Measurements from ENCODE around the gene ATP13A3. TPM values are rescaled to one million over a fixed set of nuclear protein-coding genes. Genes with fewer than 3 reads are reported as not detected.
A peak's percentile ranks its signal among the peaks of the same experiment; 100 is the strongest.
"Not testable (repeated sequence)": the region's sequence is repeated elsewhere in the genome, so short reads cannot be mapped to it uniquely, and the experiment has no call there.

Gene ATP13A3
- total and polyA plus RNA-seq, 10 of the 15 experiments (the other 5 are each of a cell fraction or from before 2014, with no cell fraction given) = 14.0 to 108 (median 69.5) TPM

GRCh38 chr3:194520201-194520600 is 33.4 kb upstream of the ATP13A3 start:
- H3K4me1 ChIP-seq (ENCODE audit: control insufficient read depth, insufficient read depth, low read length) = peaks cover 16% of the 10 kb centered on the region; the same call in 1 of the 2 replicates
- H3K4me3 ChIP-seq; BruUV-seq (replicated peaks); H3K36me3 ChIP-seq (ENCODE audit: control insufficient read depth in 2 of 2, insufficient read depth in 2 of 2, low read length in 1 of 2); H3K27ac ChIP-seq (ENCODE audit: control insufficient read depth, insufficient read depth); RAD21 ChIA-PET (ENCODE audit: unreplicated experiment); H2AFZ ChIP-seq (ENCODE audit: control insufficient read depth, low read depth, low read length); H3K9ac ChIP-seq (ENCODE audit: control insufficient read depth, insufficient read depth, low read length); H3K79me2 ChIP-seq (ENCODE audit: control insufficient read depth, insufficient read depth, low read length); H3K27me3 ChIP-seq (replicated peaks in 1 of 2; ENCODE audit: control insufficient read depth in 2 of 2, insufficient read depth in 2 of 2, low read length in 1 of 2); DNase-seq (ENCODE audit: low read depth, low spot score); CTCF ChIA-PET; in situ Hi-C loops (cut with MboI); ATAC-seq; H3K4me2 ChIP-seq (ENCODE audit: control insufficient read depth, insufficient read depth); H4K20me1 ChIP-seq (ENCODE audit: control insufficient read depth, insufficient read depth); intact Hi-C loops (cut with micrococcal nuclease; ENCODE audit: unreplicated experiment); FAIRE-seq: not testable (repeated sequence)
- H3K9me3 ChIP-seq (replicated peaks; ENCODE audit: control insufficient read depth, insufficient read depth, low read length) = peaks cover 13% of the 10 kb centered on the region
- WGBS (ENCODE audit: insufficient coverage, insufficient replicate concordance, low lambda C conversion rate, missing lambda C conversion rate) = 99% methylated on average over 5 of the region's 5 CpGs
- ChIA-PET SMC1A (ENCODE audit: uncharacterized antibody, unreplicated experiment) (interaction anchor here (0.7 to 1.5 kb wide), 2 partner anchors 27 to 32 kb away, joined by 3 read pairs; no protein-coding TSS in a partner anchor), POLR2A (interaction anchor here (1.6 kb wide), 1 partner anchor 35 kb away, joined by 3 read pairs; no protein-coding TSS in a partner anchor)

- no peak for DNase-seq (ENCODE audit: low read depth, low spot score)
- Histone ChIP-seq H3K27ac (ENCODE audit: control insufficient read depth, insufficient read depth) (no peak overlapping the region), H3K4me3 (no peak overlapping the region), H3K36me3 (ENCODE audit: control insufficient read depth in 2 of 2, insufficient read depth in 2 of 2, low read length in 1 of 2) (no peaks in the 10 kb centered on the region), H3K9me3 (replicated peaks; ENCODE audit: control insufficient read depth, insufficient read depth, low read length) (peaks cover 13% of the 10 kb centered on the region), H2AFZ (ENCODE audit: control insufficient read depth, low read depth, low read length) (no peak overlapping the region), H3K79me2 (ENCODE audit: control insufficient read depth, insufficient read depth, low read length) (no peaks in the 10 kb centered on the region), H3K4me1 (ENCODE audit: control insufficient read depth, insufficient read depth, low read length) (peaks cover 19% of the 10 kb centered on the region; the same call in 1 of the 2 replicates), H4K20me1 (ENCODE audit: control insufficient read depth, insufficient read depth) (no peaks in the 10 kb centered on the region), H3K4me2 (ENCODE audit: control insufficient read depth, insufficient read depth) (no peak overlapping the region), H3K9ac (ENCODE audit: control insufficient read depth, insufficient read depth, low read length) (no peak overlapping the region), H3K27me3 (replicated peaks in 1 of 2; ENCODE audit: control insufficient read depth in 2 of 2, insufficient read depth in 2 of 2, low read length in 1 of 2) (no peaks in the 10 kb centered on the region)
- WGBS (ENCODE audit: insufficient coverage, insufficient replicate concordance, low lambda C conversion rate, missing lambda C conversion rate) = 21% methylated on average over 2 of the region's 2 CpGs
- no peak for FAIRE-seq
- SMC1A ChIA-PET (ENCODE audit: uncharacterized antibody, unreplicated experiment) = interaction anchor here (1.0 kb wide), 1 partner anchor 47 kb away, joined by 3 read pairs; no protein-coding TSS in a partner anchor
- BruUV-seq (replicated peaks) = no TSS peak
- CTCF ChIA-PET = no interaction called here
- no peak for ATAC-seq
- RAD21 ChIA-PET (ENCODE audit: unreplicated experiment) = no interaction called here
- intact Hi-C loops (cut with micrococcal nuclease; ENCODE audit: unreplicated experiment) = no loop called here
- POLR2A ChIA-PET = no interaction called here
- TF ChIP-seq, protein P1, sequence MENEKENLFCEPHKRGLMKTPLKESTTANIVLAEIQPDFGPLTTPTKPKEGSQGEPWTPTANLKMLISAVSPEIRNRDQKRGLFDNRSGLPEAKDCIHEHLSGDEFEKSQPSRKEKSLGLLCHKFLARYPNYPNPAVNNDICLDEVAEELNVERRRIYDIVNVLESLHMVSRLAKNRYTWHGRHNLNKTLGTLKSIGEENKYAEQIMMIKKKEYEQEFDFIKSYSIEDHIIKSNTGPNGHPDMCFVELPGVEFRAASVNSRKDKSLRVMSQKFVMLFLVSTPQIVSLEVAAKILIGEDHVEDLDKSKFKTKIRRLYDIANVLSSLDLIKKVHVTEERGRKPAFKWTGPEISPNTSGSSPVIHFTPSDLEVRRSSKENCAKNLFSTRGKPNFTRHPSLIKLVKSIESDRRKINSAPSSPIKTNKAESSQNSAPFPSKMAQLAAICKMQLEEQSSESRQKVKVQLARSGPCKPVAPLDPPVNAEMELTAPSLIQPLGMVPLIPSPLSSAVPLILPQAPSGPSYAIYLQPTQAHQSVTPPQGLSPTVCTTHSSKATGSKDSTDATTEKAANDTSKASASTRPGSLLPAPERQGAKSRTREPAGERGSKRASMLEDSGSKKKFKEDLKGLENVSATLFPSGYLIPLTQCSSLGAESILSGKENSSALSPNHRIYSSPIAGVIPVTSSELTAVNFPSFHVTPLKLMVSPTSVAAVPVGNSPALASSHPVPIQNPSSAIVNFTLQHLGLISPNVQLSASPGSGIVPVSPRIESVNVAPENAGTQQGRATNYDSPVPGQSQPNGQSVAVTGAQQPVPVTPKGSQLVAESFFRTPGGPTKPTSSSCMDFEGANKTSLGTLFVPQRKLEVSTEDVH (IDR thresholded peaks at IDR 0.05; ENCODE audit: low read depth, partially characterized antibody) = no peak
- peak; percentile 56 for TF ChIP-seq RUNX3 (IDR thresholded peaks at IDR 0.05; ENCODE audit: low read length)
- in situ Hi-C loops (cut with MboI) = no loop called here
These were observed 31.9 kb upstream of the ATP13A3 start for GRCh38 chr3:194518652-194519051.
